SU-DHL-6 (cell line): ENCODE measurements around the gene ADNP2.

Experiments used
- CTCF ChIP-seq: fragments of 200-600 bp; sonication (generic); IDR thresholded peaks from one replicate; pipeline ENCODE4 v1.5.1; 2017; ENCODE audit warnings: antibody characterized with exemption, mild to moderate bottlenecking, low read length, moderate library complexity; ENCODE audit not compliant: insufficient read depth, poor library complexity, severe bottlenecking
- EZH2phosphoT487 ChIP-seq: fragments of 200-600 bp; sonication (generic), shearing (Covaris generic); conservative IDR thresholded peaks from 2 replicates; pipeline ENCODE4 v1.6.1; 2018; ENCODE audit warnings: mild to moderate bottlenecking, antibody characterized with exemption, low read length, moderate library complexity, mixed read lengths

DNA sequence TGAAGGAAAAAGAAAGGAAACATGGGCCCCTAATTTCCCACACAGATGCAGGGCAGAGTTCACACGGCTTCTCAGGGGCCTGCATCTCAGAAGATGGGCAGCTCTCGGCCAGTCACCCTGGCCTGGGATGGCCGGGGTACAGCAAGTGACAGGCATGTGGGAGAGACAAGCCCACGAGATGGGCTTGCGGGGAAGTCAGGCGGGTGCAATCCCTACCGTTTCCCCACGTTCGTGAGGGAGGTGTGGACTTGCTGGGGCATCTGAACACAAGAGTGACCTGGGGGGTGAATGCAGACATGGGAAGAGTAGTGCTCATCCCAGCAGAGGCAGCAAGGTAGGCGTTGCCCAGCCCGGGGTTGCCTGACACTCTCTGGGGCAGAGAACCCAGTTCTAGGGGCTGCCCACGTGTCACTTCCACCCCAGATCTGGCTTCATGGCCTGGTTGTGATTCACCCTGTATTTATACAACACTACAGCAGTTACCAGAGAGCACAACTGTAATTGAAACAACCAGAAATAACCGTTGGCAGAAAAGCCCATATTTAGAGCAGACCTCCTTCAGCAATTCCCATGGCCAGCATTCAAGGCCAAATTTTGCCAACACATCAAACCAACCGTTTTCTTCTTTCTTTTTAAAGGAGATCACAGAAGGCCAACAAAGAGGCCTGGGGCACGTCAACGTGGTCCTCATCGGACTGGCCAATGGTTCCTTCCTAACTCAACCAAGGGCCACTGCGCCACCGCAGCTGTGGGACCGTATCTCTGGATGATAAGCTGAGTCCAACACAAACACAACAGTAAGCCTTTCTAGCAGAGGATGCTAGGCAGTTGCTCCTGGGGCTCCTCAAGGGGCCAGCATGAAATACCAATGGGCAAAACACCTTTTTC, 79.8 kb downstream of the ADNP2 start:
- TF ChIP-seq CTCF = no peak
- TF ChIP-seq EZH2phosphoT487 = no peak
